ENCODE results near the gene BACE1. TPM values are rescaled to one million over a fixed set of nuclear protein-coding genes. Genes with fewer than 3 reads are reported as not detected.

BACE1 gene
- total and polyA plus RNA-seq, 2 of the 13 experiments (the other 11 are each of a cell fraction or from before 2014, with no cell fraction given) = 7.5 to 17.9 TPM

DNA sequence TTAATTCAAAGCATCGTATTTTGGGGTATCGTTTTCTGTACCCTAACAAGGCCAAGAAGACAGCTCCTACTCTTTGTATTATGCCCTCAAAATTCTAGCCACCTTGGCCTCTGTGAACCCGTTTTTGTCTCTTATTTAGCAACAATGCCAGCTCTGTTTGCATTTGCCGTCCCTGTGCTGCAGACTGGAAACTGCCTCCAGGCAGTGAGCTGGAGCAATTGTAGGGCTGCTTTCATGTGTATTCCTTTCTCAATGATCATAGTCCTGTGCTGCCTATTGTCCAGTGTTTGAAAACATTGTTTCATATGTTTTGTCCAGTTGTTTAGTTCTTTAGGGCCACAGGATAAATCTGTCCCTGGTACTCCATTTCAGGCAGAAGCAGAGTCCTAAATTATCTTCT, 44.8 kb downstream of the BACE1 start (continued):
- TF ChIP-seq FOXA1 (IDR thresholded peaks at IDR 0.05) = no peak
- TF ChIP-seq FOXA1 (CRISPR knock-in tag; IDR thresholded peaks at IDR 0.05) = 0 out of 2 replicates have a peak, but pooled peaks have one; percentile 12
- TF ChIP-seq HNF4A (CRISPR knock-in tag; IDR thresholded peaks at IDR 0.05) = peak; percentile 27; the same call in 1 of the 2 replicates

DNA sequence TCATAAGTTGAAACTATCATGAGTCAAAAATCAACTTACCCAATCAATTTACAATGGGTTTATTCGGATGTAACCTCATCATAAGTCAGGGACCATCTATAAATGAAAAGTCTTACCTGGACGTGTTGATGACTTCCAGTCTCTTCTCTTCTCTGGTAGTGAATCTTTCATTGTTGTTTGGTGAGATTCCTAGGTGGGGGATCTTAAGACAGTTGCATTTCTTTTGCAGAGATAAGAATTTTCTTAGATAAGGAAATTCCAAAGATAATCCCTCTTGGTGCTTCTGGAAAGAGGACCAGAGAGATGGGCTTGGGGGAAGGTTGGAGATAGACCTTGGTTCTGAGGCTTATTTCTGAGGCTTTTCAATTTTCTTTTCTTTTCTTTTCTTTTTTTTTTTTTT, 46.2 kb downstream of the BACE1 start:
- no peaks in the 10 kb centered on the region for H3K27me3 ChIP-seq (ENCODE audit: control insufficient read depth in 1 of 2, insufficient read depth in 2 of 2, low read length in 2 of 2)
- in situ Hi-C loops (cut with HindIII; ENCODE audit: extremely low pct_ligation_motif_present, low pct_unique_long_range_greater_than_20kb) = no loop called here
- intact Hi-C loops (cut with micrococcal nuclease; ENCODE audit: unreplicated experiment) = loop anchor here (5.0 kb wide), 1 partner anchor 47 kb away; the partner anchor contains the start of gene BACE1
- FAIRE-seq (no peak), DNase-seq (ENCODE audit: low spot score) (no peak), ATAC-seq (no peak)
- 93% methylated on average over 2 of the region's 2 CpGs for WGBS (ENCODE audit: low lambda C conversion rate)
- POLR2A ChIA-PET = no interaction called here
- H3K27ac ChIP-seq (ENCODE audit: extremely low read length, insufficient read depth, low read length) = no peak overlapping the region
- no TSS peak for BruUV-seq (replicated peaks)
- no peak overlapping the region for H3K4me3 ChIP-seq (replicated peaks in 1 of 3; ENCODE audit: insufficient read depth in 1 of 3, low read depth in 2 of 3, low read length in 3 of 3)
- H3K36me3 ChIP-seq (replicated peaks in 1 of 2; ENCODE audit: control insufficient read depth in 1 of 2, insufficient read depth in 2 of 2, low read length in 2 of 2) = peaks cover 2 to 7% of the 10 kb centered on the region in 2 experiments; a peak in 1 of 5 replicates
- no peak overlapping the region for H3K9ac ChIP-seq (ENCODE audit: insufficient read depth, low read depth, low read length)
- no peaks in the 10 kb centered on the region for H3K79me2 ChIP-seq (ENCODE audit: insufficient read depth, low read length)
- H4K20me1 ChIP-seq (ENCODE audit: insufficient read depth, low read length) = no peaks in the 10 kb centered on the region
- CTCF ChIA-PET (ENCODE audit: low intra/inter-chr PET ratio, low total read pairs) = no interaction called here
- no peak overlapping the region for H2AFZ ChIP-seq (ENCODE audit: low read length)
- no peaks in the 10 kb centered on the region for H3K9me3 ChIP-seq (ENCODE audit: low read length)
- H3K4me1 ChIP-seq (ENCODE audit: insufficient read depth, low read length) = peaks cover 16% of the 10 kb centered on the region
- no peak overlapping the region for H3K4me2 ChIP-seq (ENCODE audit: low read depth, low read length)
- TF ChIP-seq, protein P1, sequence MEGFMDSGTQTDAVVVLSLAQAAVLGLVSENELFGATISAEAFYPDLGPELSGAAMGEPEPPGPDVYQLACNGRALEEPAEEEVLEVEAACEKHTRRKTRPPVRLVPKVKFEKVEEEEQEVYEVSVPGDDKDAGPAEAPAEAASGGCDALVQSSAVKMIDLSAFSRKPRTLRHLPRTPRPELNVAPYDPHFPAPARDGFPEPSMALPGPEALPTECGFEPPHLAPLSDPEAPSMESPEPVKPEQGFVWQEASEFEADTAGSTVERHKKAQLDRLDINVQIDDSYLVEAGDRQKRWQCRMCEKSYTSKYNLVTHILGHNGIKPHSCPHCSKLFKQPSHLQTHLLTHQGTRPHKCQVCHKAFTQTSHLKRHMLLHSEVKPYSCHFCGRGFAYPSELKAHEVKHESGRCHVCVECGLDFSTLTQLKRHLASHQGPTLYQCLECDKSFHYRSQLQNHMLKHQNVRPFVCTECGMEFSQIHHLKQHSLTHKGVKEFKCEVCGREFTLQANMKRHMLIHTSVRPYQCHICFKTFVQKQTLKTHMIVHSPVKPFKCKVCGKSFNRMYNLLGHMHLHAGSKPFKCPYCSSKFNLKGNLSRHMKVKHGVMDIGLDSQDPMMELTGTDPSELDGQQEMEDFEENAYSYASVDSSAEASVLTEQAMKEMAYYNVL (CRISPR knock-in tag; IDR thresholded peaks at IDR 0.05; ENCODE audit: borderline replicate concordance) = no peak
- TF ChIP-seq, protein P2, sequence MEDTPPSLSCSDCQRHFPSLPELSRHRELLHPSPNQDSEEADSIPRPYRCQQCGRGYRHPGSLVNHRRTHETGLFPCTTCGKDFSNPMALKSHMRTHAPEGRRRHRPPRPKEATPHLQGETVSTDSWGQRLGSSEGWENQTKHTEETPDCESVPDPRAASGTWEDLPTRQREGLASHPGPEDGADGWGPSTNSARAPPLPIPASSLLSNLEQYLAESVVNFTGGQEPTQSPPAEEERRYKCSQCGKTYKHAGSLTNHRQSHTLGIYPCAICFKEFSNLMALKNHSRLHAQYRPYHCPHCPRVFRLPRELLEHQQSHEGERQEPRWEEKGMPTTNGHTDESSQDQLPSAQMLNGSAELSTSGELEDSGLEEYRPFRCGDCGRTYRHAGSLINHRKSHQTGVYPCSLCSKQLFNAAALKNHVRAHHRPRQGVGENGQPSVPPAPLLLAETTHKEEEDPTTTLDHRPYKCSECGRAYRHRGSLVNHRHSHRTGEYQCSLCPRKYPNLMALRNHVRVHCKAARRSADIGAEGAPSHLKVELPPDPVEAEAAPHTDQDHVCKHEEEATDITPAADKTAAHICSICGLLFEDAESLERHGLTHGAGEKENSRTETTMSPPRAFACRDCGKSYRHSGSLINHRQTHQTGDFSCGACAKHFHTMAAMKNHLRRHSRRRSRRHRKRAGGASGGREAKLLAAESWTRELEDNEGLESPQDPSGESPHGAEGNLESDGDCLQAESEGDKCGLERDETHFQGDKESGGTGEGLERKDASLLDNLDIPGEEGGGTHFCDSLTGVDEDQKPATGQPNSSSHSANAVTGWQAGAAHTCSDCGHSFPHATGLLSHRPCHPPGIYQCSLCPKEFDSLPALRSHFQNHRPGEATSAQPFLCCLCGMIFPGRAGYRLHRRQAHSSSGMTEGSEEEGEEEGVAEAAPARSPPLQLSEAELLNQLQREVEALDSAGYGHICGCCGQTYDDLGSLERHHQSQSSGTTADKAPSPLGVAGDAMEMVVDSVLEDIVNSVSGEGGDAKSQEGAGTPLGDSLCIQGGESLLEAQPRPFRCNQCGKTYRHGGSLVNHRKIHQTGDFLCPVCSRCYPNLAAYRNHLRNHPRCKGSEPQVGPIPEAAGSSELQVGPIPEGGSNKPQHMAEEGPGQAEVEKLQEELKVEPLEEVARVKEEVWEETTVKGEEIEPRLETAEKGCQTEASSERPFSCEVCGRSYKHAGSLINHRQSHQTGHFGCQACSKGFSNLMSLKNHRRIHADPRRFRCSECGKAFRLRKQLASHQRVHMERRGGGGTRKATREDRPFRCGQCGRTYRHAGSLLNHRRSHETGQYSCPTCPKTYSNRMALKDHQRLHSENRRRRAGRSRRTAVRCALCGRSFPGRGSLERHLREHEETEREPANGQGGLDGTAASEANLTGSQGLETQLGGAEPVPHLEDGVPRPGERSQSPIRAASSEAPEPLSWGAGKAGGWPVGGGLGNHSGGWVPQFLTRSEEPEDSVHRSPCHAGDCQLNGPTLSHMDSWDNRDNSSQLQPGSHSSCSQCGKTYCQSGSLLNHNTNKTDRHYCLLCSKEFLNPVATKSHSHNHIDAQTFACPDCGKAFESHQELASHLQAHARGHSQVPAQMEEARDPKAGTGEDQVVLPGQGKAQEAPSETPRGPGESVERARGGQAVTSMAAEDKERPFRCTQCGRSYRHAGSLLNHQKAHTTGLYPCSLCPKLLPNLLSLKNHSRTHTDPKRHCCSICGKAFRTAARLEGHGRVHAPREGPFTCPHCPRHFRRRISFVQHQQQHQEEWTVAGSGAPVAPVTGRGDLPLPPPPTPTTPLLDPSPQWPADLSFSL (CRISPR knock-in tag; IDR thresholded peaks at IDR 0.05) = no peak
- TF ChIP-seq, protein P3, sequence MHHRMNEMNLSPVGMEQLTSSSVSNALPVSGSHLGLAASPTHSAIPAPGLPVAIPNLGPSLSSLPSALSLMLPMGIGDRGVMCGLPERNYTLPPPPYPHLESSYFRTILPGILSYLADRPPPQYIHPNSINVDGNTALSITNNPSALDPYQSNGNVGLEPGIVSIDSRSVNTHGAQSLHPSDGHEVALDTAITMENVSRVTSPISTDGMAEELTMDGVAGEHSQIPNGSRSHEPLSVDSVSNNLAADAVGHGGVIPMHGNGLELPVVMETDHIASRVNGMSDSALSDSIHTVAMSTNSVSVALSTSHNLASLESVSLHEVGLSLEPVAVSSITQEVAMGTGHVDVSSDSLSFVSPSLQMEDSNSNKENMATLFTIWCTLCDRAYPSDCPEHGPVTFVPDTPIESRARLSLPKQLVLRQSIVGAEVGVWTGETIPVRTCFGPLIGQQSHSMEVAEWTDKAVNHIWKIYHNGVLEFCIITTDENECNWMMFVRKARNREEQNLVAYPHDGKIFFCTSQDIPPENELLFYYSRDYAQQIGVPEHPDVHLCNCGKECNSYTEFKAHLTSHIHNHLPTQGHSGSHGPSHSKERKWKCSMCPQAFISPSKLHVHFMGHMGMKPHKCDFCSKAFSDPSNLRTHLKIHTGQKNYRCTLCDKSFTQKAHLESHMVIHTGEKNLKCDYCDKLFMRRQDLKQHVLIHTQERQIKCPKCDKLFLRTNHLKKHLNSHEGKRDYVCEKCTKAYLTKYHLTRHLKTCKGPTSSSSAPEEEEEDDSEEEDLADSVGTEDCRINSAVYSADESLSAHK (CRISPR knock-in tag; IDR thresholded peaks at IDR 0.05; ENCODE audit: borderline replicate concordance) = no peak
- TF ChIP-seq ZNF629 (CRISPR knock-in tag; conservative IDR thresholded peaks at IDR 0.05) (no peak), CAMTA2 (CRISPR knock-in tag; IDR thresholded peaks at IDR 0.05; ENCODE audit: borderline replicate concordance) (no peak)
